ENCODE data around the gene MGAT4C. TPM values are rescaled to one million over a fixed set of nuclear protein-coding genes. Genes with fewer than 3 reads are reported as not detected.

The MGAT4C gene
- total RNA-seq, 1 experiment from 2014 or later: not detected

- TF ChIP-seq CTCF (IDR thresholded peaks at IDR 0.05; ENCODE audit: unreplicated experiment): no peak
- BruUV-seq (replicated peaks): no TSS peak
- Mint-ChIP-seq H3K27me3 (ENCODE audit: insufficient read depth, unreplicated experiment) (no peaks in the 10 kb centered on the region), H3K4me1 (ENCODE audit: insufficient read depth, unreplicated experiment) (no peaks in the 10 kb centered on the region), H3K4me3 (ENCODE audit: unreplicated experiment) (no peak overlapping the region), H3K27ac (ENCODE audit: low read depth, unreplicated experiment) (no peak overlapping the region), H3K9me3 (ENCODE audit: unreplicated experiment) (no peaks in the 10 kb centered on the region), H3K36me3 (ENCODE audit: insufficient read depth, unreplicated experiment) (no peaks in the 10 kb centered on the region)
- DNase-seq (ENCODE audit: unreplicated experiment): no peak
- ChIA-PET POLR2A (no interaction called here), CTCF (no interaction called here)
- intact Hi-C loops (cut with micrococcal nuclease): no loop called here
Observed at GRCh38 chr12:86170051-86170450, 86.1 kb downstream of the MGAT4C start.

- Mint-ChIP-seq H3K4me1 (ENCODE audit: insufficient read depth, unreplicated experiment) (no peaks in the 10 kb centered on the region), H3K27ac (ENCODE audit: low read depth, unreplicated experiment) (no peak overlapping the region), H3K27me3 (ENCODE audit: insufficient read depth, unreplicated experiment) (no peaks in the 10 kb centered on the region), H3K9me3 (ENCODE audit: unreplicated experiment) (no peaks in the 10 kb centered on the region), H3K4me3 (ENCODE audit: unreplicated experiment) (no peak overlapping the region), H3K36me3 (ENCODE audit: insufficient read depth, unreplicated experiment) (no peaks in the 10 kb centered on the region)
- TF ChIP-seq CTCF (IDR thresholded peaks at IDR 0.05; ENCODE audit: unreplicated experiment): no peak
- DNase-seq (ENCODE audit: unreplicated experiment): no peak
- CTCF ChIA-PET: no interaction called here
- intact Hi-C loops (cut with micrococcal nuclease): no loop called here
- POLR2A ChIA-PET: no interaction called here
- no TSS peak for BruUV-seq (replicated peaks)
Observed at GRCh38 chr12:86158956-86159355, 97.2 kb downstream of the MGAT4C start.

GRCh38 chr12:86154620-86155019, 101.6 kb downstream of the MGAT4C start:
- no peak for TF ChIP-seq CTCF (IDR thresholded peaks at IDR 0.05; ENCODE audit: unreplicated experiment)
- Mint-ChIP-seq H3K4me3 (ENCODE audit: unreplicated experiment) (no peak overlapping the region), H3K4me1 (ENCODE audit: insufficient read depth, unreplicated experiment) (no peaks in the 10 kb centered on the region), H3K36me3 (ENCODE audit: insufficient read depth, unreplicated experiment) (no peaks in the 10 kb centered on the region), H3K27me3 (ENCODE audit: insufficient read depth, unreplicated experiment) (no peaks in the 10 kb centered on the region), H3K9me3 (ENCODE audit: unreplicated experiment) (no peaks in the 10 kb centered on the region), H3K27ac (ENCODE audit: low read depth, unreplicated experiment) (no peak overlapping the region)
- CTCF ChIA-PET: no interaction called here
- BruUV-seq (replicated peaks): no TSS peak
- no peak for DNase-seq (ENCODE audit: unreplicated experiment)
- POLR2A ChIA-PET: no interaction called here
- intact Hi-C loops (cut with micrococcal nuclease): no loop called here

- Mint-ChIP-seq H3K27me3 (ENCODE audit: insufficient read depth, unreplicated experiment) (no peaks in the 10 kb centered on the region), H3K9me3 (ENCODE audit: unreplicated experiment) (no peaks in the 10 kb centered on the region), H3K4me3 (ENCODE audit: unreplicated experiment) (no peak overlapping the region), H3K4me1 (ENCODE audit: insufficient read depth, unreplicated experiment) (peaks cover 5% of the 10 kb centered on the region), H3K36me3 (ENCODE audit: insufficient read depth, unreplicated experiment) (no peaks in the 10 kb centered on the region), H3K27ac (ENCODE audit: low read depth, unreplicated experiment) (no peak overlapping the region)
- no TSS peak for BruUV-seq (replicated peaks)
- POLR2A ChIA-PET: no interaction called here
- DNase-seq (ENCODE audit: unreplicated experiment): no peak
- no peak for TF ChIP-seq CTCF (IDR thresholded peaks at IDR 0.05; ENCODE audit: unreplicated experiment)
- intact Hi-C loops (cut with micrococcal nuclease): no loop called here
- CTCF ChIA-PET: no interaction called here
Observed at GRCh38 chr12:86148612-86149011, 107.6 kb downstream of the MGAT4C start.

Measured in MCF 10A (cell line).